Glutamatergic neuron (in vitro differentiated cells): ENCODE results near the gene TMEM54. TPM values are rescaled to one million over a fixed set of nuclear protein-coding genes. Genes with fewer than 3 reads are reported as not detected.

Source experiments
- DNase-seq: peaks from one replicate; pipeline ENCODE4 v3.0.0; 2022
- H3K27ac Mint-ChIP-seq: one replicate; pipeline ENCODE4 v1.8.0; 2020; ENCODE audit warnings: mild to moderate bottlenecking, mixed read lengths, inconsistent platforms; ENCODE audit not compliant: unreplicated experiment
- H3K27me3 Mint-ChIP-seq: one replicate; pipeline ENCODE4 v1.8.0; 2020; ENCODE audit warnings: mild to moderate bottlenecking, moderate library complexity, mixed read lengths, inconsistent platforms; ENCODE audit not compliant: unreplicated experiment
- H3K36me3 Mint-ChIP-seq: one replicate; pipeline ENCODE4 v1.8.0; 2020; ENCODE audit warnings: mild to moderate bottlenecking, mixed read lengths, inconsistent platforms; ENCODE audit not compliant: unreplicated experiment
- H3K4me1 Mint-ChIP-seq: one replicate; pipeline ENCODE4 v1.8.0; 2020; ENCODE audit warnings: mild to moderate bottlenecking, low read depth, mixed read lengths, inconsistent platforms; ENCODE audit not compliant: unreplicated experiment
- H3K4me3 Mint-ChIP-seq: one replicate; pipeline ENCODE4 v1.8.0; 2020; ENCODE audit warnings: mild to moderate bottlenecking, mixed read lengths, inconsistent platforms; ENCODE audit not compliant: unreplicated experiment
- H3K9me3 Mint-ChIP-seq: one replicate; pipeline ENCODE4 v1.8.0; 2020; ENCODE audit warnings: mild to moderate bottlenecking, moderate library complexity, mixed read lengths, inconsistent platforms; ENCODE audit not compliant: unreplicated experiment
- total RNA-seq: library from RNA; stranded (reverse); fragmentation: NEBNext Ultra II Directional; extraction: Animal tissue kit (Norgen Biotek cat#: 25700); gene quantifications from one replicate; pipeline ENCODE4 v1.2.1, GENCODE V29; 2021; ENCODE audit not compliant: unreplicated experiment
- TF ChIP-seq, protein P1 (sequence below): fragments of 200-600 bp; sonication (generic); IDR thresholded peaks from one replicate; pipeline ENCODE4 v1.5.0; 2021; ENCODE audit not compliant: partially characterized antibody, unreplicated experiment

Gene TMEM54
- total RNA-seq, 1 donor from 2014 or later, result 9.9 TPM

DNA sequence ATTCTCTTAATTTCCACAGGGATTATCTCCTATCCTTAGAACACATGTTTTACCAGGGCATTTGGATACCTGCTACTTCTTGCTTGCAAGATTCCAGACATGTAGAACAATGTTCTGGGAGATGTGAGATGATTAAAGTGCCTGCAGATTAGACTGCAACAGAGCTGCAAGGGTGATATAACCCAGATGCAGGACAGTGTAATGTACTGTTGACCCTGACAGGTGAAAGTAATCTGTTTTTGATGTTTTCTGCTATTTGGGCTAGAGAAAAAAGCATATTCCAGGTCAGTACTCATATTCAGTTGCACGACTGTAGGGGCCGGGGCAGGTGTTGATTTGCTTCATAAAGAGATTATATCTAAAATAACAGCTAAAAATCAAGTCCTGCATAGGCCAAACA lies 27.1 kb upstream of the TMEM54 start:
- Mint-ChIP-seq H3K4me1 (peaks cover 7% of the 10 kb centered on the region), H3K4me3 (no peak overlapping the region), H3K9me3 (peaks cover 4% of the 10 kb centered on the region), H3K27ac (no peak overlapping the region), H3K27me3 (peaks cover 17% of the 10 kb centered on the region), H3K36me3 (no peaks in the 10 kb centered on the region)
- TF ChIP-seq, protein P1, sequence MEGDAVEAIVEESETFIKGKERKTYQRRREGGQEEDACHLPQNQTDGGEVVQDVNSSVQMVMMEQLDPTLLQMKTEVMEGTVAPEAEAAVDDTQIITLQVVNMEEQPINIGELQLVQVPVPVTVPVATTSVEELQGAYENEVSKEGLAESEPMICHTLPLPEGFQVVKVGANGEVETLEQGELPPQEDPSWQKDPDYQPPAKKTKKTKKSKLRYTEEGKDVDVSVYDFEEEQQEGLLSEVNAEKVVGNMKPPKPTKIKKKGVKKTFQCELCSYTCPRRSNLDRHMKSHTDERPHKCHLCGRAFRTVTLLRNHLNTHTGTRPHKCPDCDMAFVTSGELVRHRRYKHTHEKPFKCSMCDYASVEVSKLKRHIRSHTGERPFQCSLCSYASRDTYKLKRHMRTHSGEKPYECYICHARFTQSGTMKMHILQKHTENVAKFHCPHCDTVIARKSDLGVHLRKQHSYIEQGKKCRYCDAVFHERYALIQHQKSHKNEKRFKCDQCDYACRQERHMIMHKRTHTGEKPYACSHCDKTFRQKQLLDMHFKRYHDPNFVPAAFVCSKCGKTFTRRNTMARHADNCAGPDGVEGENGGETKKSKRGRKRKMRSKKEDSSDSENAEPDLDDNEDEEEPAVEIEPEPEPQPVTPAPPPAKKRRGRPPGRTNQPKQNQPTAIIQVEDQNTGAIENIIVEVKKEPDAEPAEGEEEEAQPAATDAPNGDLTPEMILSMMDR, result no peak
- DNase-seq, result no peak

DNA sequence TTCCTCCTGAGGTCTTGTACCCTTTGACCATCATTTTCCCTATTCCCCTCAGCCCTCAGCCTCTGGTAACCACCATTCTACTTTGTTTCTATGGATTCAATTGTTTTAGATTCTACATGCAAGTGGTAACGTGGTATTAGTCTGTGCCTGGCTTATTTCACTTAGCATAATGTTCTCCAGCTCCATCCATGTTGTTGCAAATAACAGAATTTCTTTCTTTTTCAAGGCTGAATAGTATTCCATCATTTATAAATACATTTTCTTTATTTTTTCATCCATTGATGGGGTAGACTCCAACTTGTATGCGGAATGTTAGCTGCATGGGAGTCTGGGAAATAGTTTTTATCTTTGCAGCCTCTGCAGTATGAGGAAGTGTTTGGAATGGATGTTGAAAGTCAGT lies 26.3 kb upstream of the TMEM54 start:
- peaks cover 20% of the 10 kb centered on the region for H3K27me3 Mint-ChIP-seq
- TF ChIP-seq, protein P1, result no peak
- no peaks in the 10 kb centered on the region for H3K36me3 Mint-ChIP-seq
- H3K27ac Mint-ChIP-seq, result no peak overlapping the region
- H3K4me1 Mint-ChIP-seq, result peaks cover 7% of the 10 kb centered on the region
- DNase-seq, result no peak
- no peak overlapping the region for H3K4me3 Mint-ChIP-seq
- H3K9me3 Mint-ChIP-seq, result peaks cover 4% of the 10 kb centered on the region

DNA sequence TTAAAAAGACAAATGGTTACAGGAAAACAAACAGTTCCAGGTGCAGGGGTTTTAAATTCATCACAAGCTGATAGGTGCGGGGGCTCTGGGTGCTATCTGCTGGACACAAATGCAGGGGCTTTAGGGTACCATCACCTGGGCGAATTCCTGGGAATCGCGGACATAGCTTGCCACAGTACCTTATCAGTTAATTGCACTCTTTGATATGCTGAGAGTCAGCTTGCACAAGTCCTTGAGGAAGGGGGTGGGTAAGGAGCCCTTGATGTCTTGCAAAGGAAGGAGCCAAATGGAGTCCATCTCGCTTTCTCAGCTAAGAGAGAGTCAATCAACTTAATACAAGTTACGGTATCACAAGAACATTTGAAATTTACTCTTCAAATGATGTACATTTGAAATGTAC lies 25.4 kb upstream of the TMEM54 start:
- Mint-ChIP-seq H3K4me3 (no peak overlapping the region), H3K27me3 (peaks cover 20% of the 10 kb centered on the region), H3K4me1 (peaks cover 7% of the 10 kb centered on the region), H3K36me3 (no peaks in the 10 kb centered on the region), H3K27ac (no peak overlapping the region), H3K9me3 (peaks cover 4% of the 10 kb centered on the region)
- no peak for DNase-seq
- TF ChIP-seq, protein P1, result no peak

DNA sequence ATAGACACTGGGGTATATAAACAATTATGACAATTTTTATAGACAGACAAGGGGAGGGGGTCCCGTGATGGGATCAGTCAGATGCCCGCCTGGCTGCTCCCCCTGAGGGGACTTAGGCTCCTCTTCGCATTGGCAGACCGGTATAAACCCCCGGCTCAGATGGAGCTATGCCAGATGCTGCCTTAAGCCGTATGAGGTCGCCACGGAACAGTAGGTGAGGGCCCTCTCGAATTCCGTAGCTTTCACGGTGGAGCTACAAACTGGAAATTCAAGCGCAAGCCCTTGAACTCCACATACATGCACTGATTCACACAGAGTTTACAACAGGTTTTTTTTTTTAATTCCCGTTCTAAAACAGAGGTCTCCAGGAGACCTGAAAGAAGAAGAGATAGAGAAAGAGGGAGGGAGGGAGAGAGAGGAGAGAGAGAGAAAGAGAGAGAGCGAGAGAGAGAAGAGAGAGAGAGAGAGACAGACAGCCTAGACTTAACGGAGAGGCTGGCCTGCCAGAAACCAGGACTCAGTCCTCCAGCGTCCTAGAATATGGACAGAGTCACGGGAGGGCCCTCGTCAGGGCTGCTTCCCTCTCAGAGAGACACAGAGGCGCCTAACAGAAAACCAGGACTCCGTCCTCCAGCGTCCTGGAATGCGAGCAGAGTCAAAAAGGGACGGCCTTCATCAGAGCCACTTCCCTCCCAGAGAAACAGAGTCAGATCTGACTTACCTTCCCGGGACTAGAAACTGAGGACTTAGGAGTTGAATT lies 24.4 kb upstream of the TMEM54 start:
- DNase-seq, result peak; percentile 28
- Mint-ChIP-seq H3K27me3 (peaks cover 20% of the 10 kb centered on the region), H3K4me1 (peaks cover 7% of the 10 kb centered on the region), H3K27ac (no peak overlapping the region), H3K9me3 (peaks cover 4% of the 10 kb centered on the region), H3K36me3 (no peaks in the 10 kb centered on the region), H3K4me3 (peak overlapping the region; percentile 68)
- TF ChIP-seq, protein P1, result no peak

DNA sequence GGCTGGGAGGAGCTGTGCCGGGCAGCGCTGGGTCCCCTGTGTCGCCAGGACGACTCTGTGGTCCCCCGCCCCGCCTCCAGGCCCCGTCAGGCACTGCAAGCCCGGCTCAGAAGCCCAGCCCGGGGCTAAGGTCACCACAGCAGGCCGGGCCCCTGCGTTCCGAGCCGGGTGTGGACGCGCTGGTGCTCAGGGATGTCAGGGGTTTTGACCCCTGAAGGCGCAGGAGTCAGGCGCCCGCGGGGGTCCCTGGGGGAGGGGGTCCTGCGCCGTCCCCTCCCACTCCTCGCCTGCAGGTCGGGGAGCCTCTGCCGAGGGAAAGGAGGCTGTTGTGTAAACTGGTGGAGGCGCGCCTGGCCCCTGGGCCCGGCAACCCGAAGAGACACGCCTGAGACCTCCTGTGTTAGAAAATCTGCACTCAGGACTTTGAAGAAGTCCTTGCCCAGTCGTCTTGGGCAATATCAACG lies 23.7 kb upstream of the TMEM54 start:
- no peak overlapping the region for H3K27ac Mint-ChIP-seq
- H3K9me3 Mint-ChIP-seq, result peaks cover 4% of the 10 kb centered on the region
- peaks cover 7% of the 10 kb centered on the region for H3K4me1 Mint-ChIP-seq
- peaks cover 20% of the 10 kb centered on the region for H3K27me3 Mint-ChIP-seq
- no peaks in the 10 kb centered on the region for H3K36me3 Mint-ChIP-seq
- TF ChIP-seq, protein P1, result no peak
- peak overlapping the region; percentile 84 for H3K4me3 Mint-ChIP-seq
- DNase-seq, result peak; percentile 72
